GM23338 (cell line): Measurements from ENCODE around the gene AIRE. TPM values are rescaled to one million over a fixed set of nuclear protein-coding genes. Genes with fewer than 3 reads are reported as not detected.

ENCODE experiments used
- ATAC-seq: fragments of 200-7000 bp; cut with Tn5 transposase; 3 replicates; pipeline ENCODE4 v1.9.1; 2020
- DNase-seq: peaks from one replicate; pipeline ENCODE4 v3.0.0-alpha.2; 2015; ENCODE audit warnings: low spot score
- H2AFZ ChIP-seq: fragments of 200-600 bp; sonication (generic); 2 replicates; pipeline ENCODE4 v1.8.0; 2016; ENCODE audit warnings: antibody characterized with exemption, mild to moderate bottlenecking, moderate library complexity
- H3F3A ChIP-seq: fragments of 200-600 bp; sonication (generic); replicated peaks from 2 replicates; pipeline ENCODE4 v1.8.0; 2017; ENCODE audit warnings: antibody characterized with exemption, mixed run types, low read depth
- H3K27ac ChIP-seq: fragments of 200-600 bp; sonication (generic); 2 replicates; pipeline ENCODE4 v1.6.1; 2016; ENCODE audit warnings: low read depth
- H3K27me3 ChIP-seq: fragments of 200-600 bp; sonication (generic); 2 replicates; pipeline ENCODE4 v1.8.0; 2016; ENCODE audit warnings: mild to moderate bottlenecking, mixed run types, moderate library complexity; ENCODE audit not compliant: insufficient read depth
- H3K36me3 ChIP-seq: fragments of 200-600 bp; sonication (generic); 2 replicates; pipeline ENCODE4 v1.8.0; 2016; ENCODE audit warnings: mild to moderate bottlenecking; ENCODE audit not compliant: insufficient read depth
- H3K4me1 ChIP-seq: fragments of 200-600 bp; sonication (generic); 2 replicates; pipeline ENCODE4 v1.8.0; 2016; ENCODE audit warnings: mild to moderate bottlenecking, moderate library complexity; ENCODE audit not compliant: insufficient read depth
- H3K4me2 ChIP-seq: fragments of 200-600 bp; sonication (generic); 2 replicates; pipeline ENCODE4 v1.7.1; 2017; ENCODE audit warnings: mixed run types
- H3K4me3 ChIP-seq: fragments of 200-600 bp; sonication (generic); 2 replicates; pipeline ENCODE4 v1.6.1; 2016; ENCODE audit warnings: mixed run types
- H3K79me2 ChIP-seq: fragments of 200-600 bp; sonication (generic); replicated peaks from 2 replicates; pipeline ENCODE4 v1.8.0; 2017; ENCODE audit warnings: mild to moderate bottlenecking; ENCODE audit not compliant: insufficient read depth
- H3K9me2 ChIP-seq: fragments of 200-600 bp; sonication (generic); 2 replicates; pipeline ENCODE4 v1.8.0; 2017; ENCODE audit not compliant: insufficient read depth
- H4K20me1 ChIP-seq: fragments of 200-600 bp; sonication (generic); replicated peaks from 2 replicates; pipeline ENCODE4 v1.8.0; 2017; ENCODE audit warnings: mild to moderate bottlenecking; ENCODE audit not compliant: insufficient read depth
- H3K27ac Mint-ChIP-seq: 2 replicates; pipeline ENCODE4 v1.8.0; 2020; ENCODE audit warnings: inconsistent platforms, mild to moderate bottlenecking, moderate library complexity, mixed read lengths
- H3K27me3 Mint-ChIP-seq: 3 replicates; pipeline ENCODE4 v1.8.0; 2022; ENCODE audit warnings: low read depth, mild to moderate bottlenecking, moderate library complexity, mixed read lengths, inconsistent platforms; ENCODE audit not compliant: insufficient read depth, poor library complexity
- H3K36me3 Mint-ChIP-seq: 3 replicates; pipeline ENCODE4 v1.8.0; 2021; ENCODE audit warnings: low read depth, mild to moderate bottlenecking, inconsistent platforms, moderate library complexity, mixed read lengths
- H3K4me1 Mint-ChIP-seq: 3 replicates; pipeline ENCODE4 v1.8.0; 2020; ENCODE audit warnings: mild to moderate bottlenecking, inconsistent platforms, mixed read lengths
- H3K4me3 Mint-ChIP-seq: 3 replicates; pipeline ENCODE4 v1.8.0; 2021; ENCODE audit warnings: moderate library complexity, mild to moderate bottlenecking, inconsistent platforms, mixed read lengths
- H3K9me3 Mint-ChIP-seq: 3 replicates; pipeline ENCODE4 v1.8.0; 2020; ENCODE audit warnings: moderate library complexity, mild to moderate bottlenecking, inconsistent platforms, mixed read lengths
- CREB1 ChIP-seq: fragments of 250-450 bp; sonication (Bioruptor Pico); IDR thresholded peaks from 2 replicates; pipeline ENCODE4 v1.5.0; 2020; ENCODE audit warnings: low read depth, mild to moderate bottlenecking, moderate library complexity
- CTCF ChIP-seq, 2 experiments: fragments of 200-600 bp in 1 of 2; sonication (generic) in 1 of 2; conservative IDR thresholded peaks; 2 replicates each; pipeline versions ENCODE4 v1.5.1 to v1.6.1; 2016 to 2017; ENCODE audit warnings: antibody characterized with exemption in 2 of 2, low read depth in 2 of 2, mild to moderate bottlenecking in 2 of 2, moderate library complexity in 1 of 2
- ETS1 ChIP-seq: IDR thresholded peaks from 2 replicates; pipeline ENCODE4 v1.6.1; 2016; ENCODE audit warnings: antibody characterized with exemption
- EZH2phosphoT487 ChIP-seq: fragments of 200-600 bp; sonication (generic); IDR thresholded peaks from one replicate; pipeline ENCODE4 v1.8.1; 2018; ENCODE audit warnings: antibody characterized with exemption; ENCODE audit not compliant: unreplicated experiment
- JUNB ChIP-seq: IDR thresholded peaks from one replicate; pipeline ENCODE4 v1.6.1; 2016; ENCODE audit warnings: antibody characterized with exemption; ENCODE audit not compliant: unreplicated experiment
- NANOG ChIP-seq: IDR thresholded peaks from 2 replicates; pipeline ENCODE4 v1.6.1; 2016; ENCODE audit warnings: antibody characterized with exemption, borderline replicate concordance
- POLR2AphosphoS5 ChIP-seq: IDR thresholded peaks from 2 replicates; pipeline ENCODE4 v1.6.1; 2016; ENCODE audit warnings: antibody characterized with exemption, low read depth
- STAT1 ChIP-seq: IDR thresholded peaks from one replicate; pipeline ENCODE4 v1.6.1; 2016; ENCODE audit warnings: antibody characterized with exemption; ENCODE audit not compliant: unreplicated experiment
- ZNF114 ChIP-seq: fragments of 250-450 bp; sonication (Bioruptor Pico); IDR thresholded peaks from 2 replicates; pipeline ENCODE4 v1.5.0; 2020; ENCODE audit warnings: mild to moderate bottlenecking, moderate library complexity
- ZNF331 ChIP-seq: fragments of 250-450 bp; sonication (Bioruptor Pico); IDR thresholded peaks from 2 replicates; pipeline ENCODE4 v1.5.0; 2020; ENCODE audit warnings: low read depth, mild to moderate bottlenecking, moderate library complexity
- polyA plus RNA-seq: library from polyadenylated mRNA; unstranded; fragments of >200 nt; fragmentation: Nextera tagmentation; extraction: Ambion mirVana; gene quantifications from 2 replicates; pipeline ENCODE4 v1.2.1, GENCODE V29; 2016
- total RNA-seq: library from RNA; depleted of rRNA; stranded (reverse); fragments of >200 nt; shearing (Covaris generic); gene quantifications from 2 replicates; pipeline ENCODE4 v1.2.3, GENCODE V29; 2014

The AIRE gene
- total and polyA plus RNA-seq, 2 experiments from 2014 or later, result 0.10 TPM; not detected in 1

DNA sequence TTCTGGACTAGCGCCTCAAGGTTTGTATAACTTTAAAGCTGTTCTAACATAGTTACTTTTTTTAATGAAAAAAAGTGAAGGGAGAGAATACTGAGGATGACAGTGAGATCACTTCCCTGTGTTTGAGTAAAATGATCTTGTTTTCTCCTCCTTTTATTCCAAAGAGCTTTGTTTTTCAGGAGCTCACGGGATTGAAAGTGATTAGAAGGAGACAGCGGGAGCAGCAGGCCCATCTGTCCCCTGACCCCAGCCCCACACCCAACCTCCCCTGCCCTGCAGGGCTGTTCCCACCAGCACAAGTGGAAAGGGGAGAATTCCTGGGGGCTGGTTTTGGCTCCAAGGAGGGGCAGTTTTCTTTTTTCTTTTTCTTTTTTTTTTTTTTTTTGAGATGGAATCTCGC is 21.9 kb upstream of the AIRE start:
- Histone ChIP-seq H3K4me3 (no peak overlapping the region), H3K36me3 (no peaks in the 10 kb centered on the region), H3K27ac (no peak overlapping the region), H4K20me1 (no peaks in the 10 kb centered on the region), H3K9me2 (no peaks in the 10 kb centered on the region), H3K27me3 (no peaks in the 10 kb centered on the region), H3K4me1 (no peaks in the 10 kb centered on the region; the same call in 1 of the 2 replicates), H3F3A (no peaks in the 10 kb centered on the region), H3K4me2 (0 out of 2 replicates have a peak overlapping the region, but pooled peaks have one; percentile 55), H3K79me2 (no peaks in the 10 kb centered on the region), H2AFZ (peak overlapping the region; percentile 95)
- Mint-ChIP-seq H3K4me1 (peaks cover 4% of the 10 kb centered on the region; the same call in 2 of the 3 replicates), H3K4me3 (no peak overlapping the region), H3K27ac (no peak overlapping the region), H3K9me3 (no peaks in the 10 kb centered on the region), H3K27me3 (peaks cover 4% of the 10 kb centered on the region), H3K36me3 (no peaks in the 10 kb centered on the region)
- DNase-seq, result no peak
- TF ChIP-seq STAT1 (no peak), EZH2phosphoT487 (no peak), JUNB (no peak), ZNF114 (CRISPR knock-in tag) (no peak), NANOG (no peak), CTCF (conservative IDR thresholded peaks at IDR 0.05; ENCODE audit: low read depth in 2 of 2) (no peak), ZNF331 (CRISPR knock-in tag) (no peak), POLR2AphosphoS5 (no peak), ETS1 (no peak)
- ATAC-seq, result peak; percentile 7; the same call in 2 of the 3 replicates

GRCh38 chr21:44265734-44266270 is 19.9 kb upstream of the AIRE start:
- H3K4me3 Mint-ChIP-seq, result no peak overlapping the region

More at GRCh38 chr21:44265734-44266270, 19.9 kb upstream of the AIRE start:
- Mint-ChIP-seq H3K36me3 (no peaks in the 10 kb centered on the region), H3K27ac (no peak overlapping the region), H3K9me3 (no peaks in the 10 kb centered on the region), H3K4me1 (peaks cover 4% of the 10 kb centered on the region; the same call in 2 of the 3 replicates), H3K27me3 (peaks cover 4% of the 10 kb centered on the region)
- H3K4me2 ChIP-seq, result no peak overlapping the region
- H3K36me3 ChIP-seq, result no peaks in the 10 kb centered on the region
- H4K20me1 ChIP-seq, result no peaks in the 10 kb centered on the region
- no peak overlapping the region for H2AFZ ChIP-seq
- TF ChIP-seq CREB1, result no peak
- H3K27ac ChIP-seq, result no peak overlapping the region
- H3K4me1 ChIP-seq, result no peaks in the 10 kb centered on the region; the same call in 1 of the 2 replicates
- H3K27me3 ChIP-seq, result no peaks in the 10 kb centered on the region
- H3K4me3 ChIP-seq, result no peak overlapping the region
- H3K79me2 ChIP-seq, result no peaks in the 10 kb centered on the region
- no peak for ATAC-seq
- H3K9me2 ChIP-seq, result no peaks in the 10 kb centered on the region
- no peaks in the 10 kb centered on the region for H3F3A ChIP-seq
- no peak for DNase-seq
